NCI-H524 (cell line): ENCODE data around the gene KRTAP5-8.
"Not testable (repeated sequence)": the region's sequence is repeated elsewhere in the genome, so short reads cannot be mapped to it uniquely, and the experiment has no call there.

Experiments used
- DNase-seq, 2 experiments: peaks; one replicate each; lab custom pipeline; 2025; lab: John Stamatoyannopoulos, UW

Gene KRTAP5-8, protein sequence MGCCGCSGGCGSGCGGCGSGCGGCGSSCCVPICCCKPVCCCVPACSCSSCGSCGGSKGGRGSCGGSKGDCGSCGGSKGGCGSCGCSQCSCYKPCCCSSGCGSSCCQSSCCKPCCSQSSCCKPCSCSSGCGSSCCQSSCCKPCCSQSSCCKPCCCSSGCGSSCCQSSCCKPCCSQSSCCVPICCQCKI

DNA sequence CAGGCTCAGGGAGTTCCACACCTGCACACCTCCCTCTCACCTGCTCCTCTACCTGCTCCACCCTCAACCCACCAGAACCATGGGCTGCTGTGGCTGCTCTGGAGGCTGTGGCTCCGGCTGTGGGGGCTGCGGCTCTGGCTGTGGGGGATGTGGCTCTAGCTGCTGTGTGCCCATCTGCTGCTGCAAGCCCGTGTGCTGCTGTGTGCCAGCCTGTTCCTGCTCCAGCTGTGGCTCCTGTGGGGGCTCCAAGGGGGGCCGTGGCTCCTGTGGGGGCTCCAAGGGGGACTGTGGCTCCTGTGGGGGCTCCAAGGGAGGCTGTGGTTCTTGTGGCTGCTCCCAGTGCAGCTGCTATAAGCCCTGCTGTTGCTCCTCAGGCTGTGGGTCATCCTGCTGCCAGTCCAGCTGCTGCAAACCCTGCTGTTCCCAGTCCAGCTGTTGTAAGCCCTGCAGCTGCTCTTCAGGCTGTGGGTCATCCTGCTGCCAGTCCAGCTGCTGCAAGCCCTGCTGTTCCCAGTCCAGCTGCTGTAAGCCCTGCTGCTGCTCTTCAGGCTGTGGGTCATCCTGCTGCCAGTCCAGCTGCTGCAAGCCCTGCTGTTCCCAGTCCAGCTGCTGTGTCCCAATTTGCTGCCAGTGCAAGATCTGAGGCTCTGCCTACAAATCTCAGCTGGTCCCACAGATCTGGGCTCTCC is at the start of gene KRTAP5-8:
Gene KRTAP5-8 (plus strand): TSS at position 49 of the 689 bp plus-strand sequence. CDS start 31 bp downstream, at position 80.
- DNase-seq = not testable (repeated sequence)

DNA sequence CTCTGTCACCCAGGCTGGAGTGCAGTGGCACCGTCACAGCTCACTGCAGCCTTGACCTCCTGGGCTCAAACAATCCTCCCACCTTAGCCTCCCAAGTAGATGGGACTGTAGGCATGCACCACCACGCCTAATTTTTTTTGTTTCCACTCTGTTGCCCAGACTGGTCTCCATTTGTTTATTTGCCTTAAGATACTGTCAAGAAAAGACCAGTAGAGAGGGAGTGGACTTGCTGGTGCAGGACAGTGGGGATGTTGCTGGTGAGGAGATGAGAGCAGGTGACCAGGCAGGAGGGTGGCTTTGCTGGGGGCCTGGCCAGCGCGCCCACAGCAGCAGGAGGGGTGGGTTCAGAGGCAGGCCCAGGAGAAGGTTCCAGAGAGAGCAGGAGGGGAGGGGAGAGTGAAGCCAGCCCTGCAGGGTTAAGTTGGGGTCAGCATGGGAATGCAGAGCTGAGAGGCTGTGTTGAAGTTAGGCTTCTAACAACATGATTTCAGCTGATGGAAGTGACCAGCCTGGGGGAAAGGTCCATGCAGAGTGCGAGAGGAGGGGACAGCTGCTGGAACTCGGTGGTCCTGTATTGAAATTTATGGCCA is 49.0 kb upstream of the KRTAP5-8 start:
- no peak for DNase-seq

DNA sequence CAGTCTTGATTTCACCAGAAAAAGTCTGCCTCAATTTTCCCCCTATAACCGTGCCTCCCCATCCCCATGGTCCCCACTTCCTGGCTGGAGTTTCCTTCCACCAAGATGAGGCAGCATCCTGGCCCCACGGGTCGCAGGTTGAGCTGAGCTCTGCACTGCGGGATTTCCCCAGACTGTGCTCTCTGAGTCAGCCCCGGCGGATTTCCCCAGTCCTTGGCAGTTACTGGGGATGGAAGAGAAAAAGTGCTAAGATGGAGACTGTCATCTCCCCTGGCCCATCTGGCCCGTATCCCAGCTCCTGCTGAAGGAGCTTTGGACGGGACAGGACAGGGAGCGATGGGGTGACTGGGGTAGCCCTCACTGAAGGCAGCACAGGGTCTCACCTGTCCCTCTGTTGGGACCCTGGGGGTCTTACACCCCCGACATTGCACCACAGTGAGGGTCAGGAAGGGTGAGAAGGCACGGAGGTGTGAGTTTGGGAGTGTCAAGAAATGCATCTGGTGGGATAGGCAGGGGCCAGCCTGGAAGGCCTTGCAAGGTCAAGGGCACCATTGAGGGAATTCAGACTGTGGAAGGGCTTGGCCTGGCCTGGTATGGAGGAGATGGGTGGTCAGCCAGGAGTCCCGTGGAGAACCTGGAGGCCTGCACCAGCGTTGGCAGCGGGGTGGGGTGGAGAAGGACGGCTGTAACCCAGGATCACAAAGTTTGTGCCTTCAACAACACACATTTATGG is 48.3 kb upstream of the KRTAP5-8 start:
- DNase-seq = no peak

DNA sequence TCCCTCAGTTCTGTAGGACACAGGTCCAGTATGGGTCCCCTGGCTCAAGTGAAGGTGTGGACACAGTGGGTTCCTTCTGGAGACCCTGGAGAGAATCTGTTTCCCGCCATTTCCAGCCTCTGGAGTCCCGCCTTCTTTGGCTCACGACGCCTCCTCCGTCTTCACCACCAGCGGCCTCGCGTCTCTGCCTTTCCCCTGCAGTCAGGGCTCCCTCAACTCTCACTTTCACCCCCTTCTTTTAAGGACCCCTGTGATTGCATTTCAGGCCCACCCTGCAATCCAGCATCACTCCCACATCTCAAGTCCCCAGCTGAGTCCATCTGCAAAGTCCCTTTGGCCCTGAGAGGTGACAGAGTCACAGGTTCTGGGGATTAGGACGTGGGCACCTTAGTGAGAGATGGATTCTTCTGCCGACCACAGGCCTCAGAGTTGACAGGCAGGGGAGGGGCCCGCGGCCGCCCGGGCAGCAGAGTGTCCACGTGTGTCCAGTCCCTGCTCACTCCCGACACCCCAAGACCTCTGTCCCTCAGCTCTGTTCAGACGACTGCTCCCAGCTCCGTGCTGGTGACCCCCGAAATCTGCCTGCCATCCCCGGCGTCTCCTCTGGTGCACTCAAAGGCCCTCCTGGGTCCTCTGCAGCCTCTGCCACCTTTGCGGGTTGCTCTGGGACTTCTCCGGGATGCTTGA is 47.6 kb upstream of the KRTAP5-8 start:
- DNase-seq = no peak

DNA sequence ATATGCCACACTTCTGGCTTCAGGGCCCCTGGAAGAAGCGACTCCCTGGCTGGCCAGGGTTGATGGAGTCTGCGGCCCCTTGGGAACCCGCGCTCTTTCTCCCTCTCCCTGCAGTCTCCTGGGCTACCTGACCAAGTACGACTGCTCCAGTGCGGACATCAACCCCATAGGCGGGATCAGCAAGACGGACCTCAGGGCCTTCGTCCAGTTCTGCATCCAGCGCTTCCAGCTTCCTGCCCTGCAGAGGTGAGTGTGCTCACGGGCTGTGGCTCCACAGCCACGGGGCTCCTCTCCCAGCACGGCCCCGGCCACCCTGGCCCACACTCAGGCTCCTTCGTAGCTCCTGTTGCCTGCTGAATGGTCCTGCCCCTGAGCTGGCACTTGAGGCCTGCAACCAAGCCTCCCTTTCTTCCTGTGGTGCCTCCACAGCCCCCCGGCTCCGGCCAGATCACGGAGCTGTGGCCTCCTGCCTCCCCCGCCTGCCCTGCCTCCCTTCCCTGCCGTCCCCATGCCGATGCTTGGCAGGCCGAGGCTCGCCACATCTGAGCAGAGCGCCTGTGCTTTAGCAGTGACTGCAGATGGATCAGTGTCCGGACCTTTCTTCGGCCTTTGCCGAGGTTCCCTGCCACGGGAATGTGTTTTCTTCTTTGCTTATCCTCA is 47.0 kb upstream of the KRTAP5-8 start:
- no peak for DNase-seq

DNA sequence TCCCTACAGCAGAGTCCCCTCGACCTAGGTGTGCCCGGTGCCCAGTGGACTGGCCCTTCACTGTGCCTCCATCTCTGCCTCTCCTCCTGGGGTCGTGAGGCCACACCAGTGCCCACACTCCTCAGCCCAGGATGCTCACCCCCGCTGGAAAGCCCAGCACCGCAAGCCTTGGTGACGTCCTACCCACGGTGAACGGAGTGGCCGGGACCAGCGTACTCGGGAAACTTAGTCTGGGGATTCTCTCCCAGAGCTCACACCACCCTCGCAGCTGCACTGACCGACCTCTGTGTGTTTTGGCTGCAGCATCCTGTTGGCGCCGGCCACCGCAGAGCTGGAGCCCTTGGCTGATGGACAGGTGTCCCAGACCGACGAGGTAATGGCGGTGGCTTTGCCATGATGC is 46.3 kb upstream of the KRTAP5-8 start:
- DNase-seq = no peak

DNA sequence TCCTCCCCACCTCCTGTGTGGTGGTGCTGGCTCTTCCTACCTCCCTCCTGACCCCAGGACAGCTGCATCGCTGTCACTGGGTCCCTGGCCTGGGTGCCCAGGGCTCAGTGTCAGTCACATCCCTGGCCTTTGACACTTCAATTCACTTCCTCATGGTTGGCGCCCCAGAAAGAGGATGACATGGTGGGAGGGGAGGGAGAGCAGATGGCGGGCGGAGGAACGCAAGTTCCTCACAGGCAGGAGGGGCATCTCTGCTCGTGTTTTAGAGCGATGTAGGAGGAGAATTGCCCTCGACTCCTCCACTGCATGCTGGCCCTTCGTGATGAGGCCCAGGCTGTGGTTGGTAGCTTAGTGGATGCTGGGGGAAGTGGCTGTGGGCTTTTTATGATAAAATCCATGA is 45.9 kb upstream of the KRTAP5-8 start:
- no peak for DNase-seq

DNA sequence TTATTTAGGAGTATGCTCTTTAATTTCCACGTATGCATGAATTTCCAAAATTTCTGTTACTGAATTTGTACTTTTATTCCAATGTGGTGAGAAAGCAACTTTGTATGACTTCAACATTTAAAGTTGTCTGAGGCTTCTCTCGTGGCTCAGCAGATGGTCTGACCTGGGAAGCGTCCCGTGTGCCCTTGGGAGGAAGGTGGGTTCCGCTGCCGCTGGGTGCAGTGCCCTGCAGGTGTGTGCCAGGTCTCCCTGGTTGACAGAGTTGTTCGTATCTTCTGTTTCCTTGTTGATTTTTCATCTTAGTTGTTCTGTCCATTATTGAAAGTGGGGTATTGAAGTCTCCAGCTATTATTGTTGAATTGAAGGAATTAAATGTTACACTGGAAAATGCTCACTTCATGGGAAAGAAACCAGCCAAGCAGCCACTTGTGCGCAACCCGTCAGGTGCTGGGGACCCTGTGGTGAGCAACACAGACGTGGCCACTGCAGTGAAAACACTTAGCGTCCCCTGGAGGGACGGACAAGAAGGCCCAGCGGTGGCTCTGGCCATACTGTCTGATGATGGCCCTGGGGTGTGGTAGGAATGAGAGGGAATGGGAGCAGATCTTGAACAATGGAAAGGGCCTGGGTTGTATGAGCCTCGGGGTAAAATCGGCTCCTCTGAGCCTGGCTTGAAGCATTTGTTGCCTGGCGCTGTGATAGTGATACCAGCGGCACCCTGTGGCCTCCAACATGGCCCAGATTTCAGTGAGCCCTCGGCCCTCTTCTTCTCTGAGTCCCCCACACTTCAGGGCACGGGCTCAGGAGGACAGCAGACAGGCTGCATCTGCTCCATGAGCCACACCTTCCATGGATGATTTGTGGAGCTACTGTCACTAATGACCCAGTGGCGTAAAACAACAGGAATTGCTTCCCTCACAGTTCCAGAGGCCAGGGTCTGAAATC is 42.3 kb upstream of the KRTAP5-8 start:
- DNase-seq = no peak

DNA sequence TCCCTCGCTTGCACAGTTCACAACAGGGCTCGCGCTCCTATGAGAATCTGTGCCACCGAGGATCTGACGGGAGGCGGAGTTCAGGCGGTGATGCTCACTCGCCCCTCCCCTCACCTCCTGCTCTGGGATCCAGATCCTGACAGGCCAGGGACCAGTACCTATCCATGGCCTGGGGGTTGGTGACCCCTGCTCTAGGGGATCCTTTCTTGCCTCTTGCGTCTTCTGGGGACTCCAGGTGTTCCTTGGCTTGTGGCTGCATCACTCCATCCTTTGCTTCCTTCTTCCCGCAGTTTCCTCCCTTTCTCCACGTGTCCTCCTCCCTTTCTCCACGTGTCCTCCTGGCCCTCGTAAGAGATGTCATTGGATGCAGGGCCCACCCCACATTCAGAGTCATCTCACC is 41.4 kb upstream of the KRTAP5-8 start:
- DNase-seq = no peak

DNA sequence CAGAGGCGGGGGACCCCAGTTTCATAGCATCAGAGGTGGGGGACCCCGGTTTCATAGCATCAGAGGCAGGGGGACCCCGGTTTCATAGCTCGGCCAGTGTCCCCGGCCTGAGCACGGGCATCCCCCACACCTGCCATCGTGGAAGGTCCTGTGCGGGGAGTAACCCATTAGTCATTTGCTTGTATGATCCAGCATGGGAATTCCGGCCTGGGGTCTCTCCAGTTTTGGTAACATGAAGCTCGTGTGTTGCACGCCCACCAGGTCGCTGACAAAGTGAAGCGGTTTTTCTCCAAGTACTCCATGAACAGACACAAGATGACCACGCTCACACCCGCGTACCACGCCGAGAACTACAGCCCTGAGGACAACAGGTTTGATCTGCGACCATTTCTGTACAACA is 39.7 kb upstream of the KRTAP5-8 start:
- DNase-seq = no peak

DNA sequence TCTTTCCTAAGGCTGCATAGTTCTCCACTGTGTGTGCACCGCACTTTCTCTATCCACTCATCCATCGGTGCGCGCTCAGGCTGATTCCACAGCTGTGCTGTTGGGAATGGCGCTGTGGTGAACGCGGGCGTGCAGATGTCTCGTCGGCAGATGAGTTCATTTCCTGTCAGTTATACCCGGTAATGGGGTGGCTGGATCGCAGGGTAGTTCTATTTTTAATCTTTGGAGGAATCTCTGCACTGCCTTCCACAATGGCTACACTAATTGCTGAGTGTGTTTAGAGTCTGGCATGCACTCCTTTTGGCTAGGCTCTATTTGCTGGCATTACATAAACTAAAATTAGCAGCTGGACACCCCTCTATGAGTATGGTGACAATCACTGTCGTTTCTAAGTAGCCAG is 38.7 kb upstream of the KRTAP5-8 start:
- no peak for DNase-seq

DNA sequence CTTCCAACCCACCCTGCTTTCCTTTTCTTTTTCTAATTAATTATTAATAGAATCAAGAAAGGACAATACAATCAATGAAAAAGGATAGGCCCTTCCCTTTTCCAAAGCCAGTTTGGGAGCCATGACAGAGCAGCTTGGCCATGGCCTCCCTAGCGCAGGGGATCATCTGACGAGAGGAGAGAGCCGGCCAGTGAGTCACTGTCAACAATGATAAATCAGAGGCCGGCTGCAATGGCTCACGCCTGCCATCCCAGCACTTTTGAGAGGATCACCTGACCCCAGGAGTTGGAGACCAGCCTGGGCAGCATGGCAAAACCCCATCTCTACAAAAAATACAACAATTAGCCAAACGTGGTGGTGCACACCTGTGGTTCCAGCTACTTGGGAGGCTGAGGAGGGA is 38.3 kb upstream of the KRTAP5-8 start:
- no peak for DNase-seq

DNA sequence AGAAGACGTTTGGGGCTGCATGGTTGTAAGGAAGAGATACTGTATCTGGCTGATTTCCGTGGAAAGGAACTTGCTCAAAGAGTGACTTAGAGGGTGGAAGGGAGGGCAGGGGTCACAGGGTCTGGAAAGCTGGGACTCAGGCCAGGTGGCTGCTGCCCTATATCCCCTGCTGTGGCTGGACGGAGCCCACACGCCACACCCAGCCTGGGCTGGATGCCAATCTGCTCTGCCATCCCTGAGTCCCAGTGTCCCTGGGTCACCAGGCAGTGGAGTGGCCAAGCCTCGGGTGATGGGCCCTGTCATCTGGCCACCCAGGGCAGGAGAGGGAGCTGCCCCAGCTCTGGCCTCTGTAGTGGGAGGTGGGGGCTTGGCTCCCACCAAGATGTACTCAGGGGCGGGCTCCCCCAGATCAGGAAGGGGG is 37.2 kb upstream of the KRTAP5-8 start:
- no peak for DNase-seq

DNA sequence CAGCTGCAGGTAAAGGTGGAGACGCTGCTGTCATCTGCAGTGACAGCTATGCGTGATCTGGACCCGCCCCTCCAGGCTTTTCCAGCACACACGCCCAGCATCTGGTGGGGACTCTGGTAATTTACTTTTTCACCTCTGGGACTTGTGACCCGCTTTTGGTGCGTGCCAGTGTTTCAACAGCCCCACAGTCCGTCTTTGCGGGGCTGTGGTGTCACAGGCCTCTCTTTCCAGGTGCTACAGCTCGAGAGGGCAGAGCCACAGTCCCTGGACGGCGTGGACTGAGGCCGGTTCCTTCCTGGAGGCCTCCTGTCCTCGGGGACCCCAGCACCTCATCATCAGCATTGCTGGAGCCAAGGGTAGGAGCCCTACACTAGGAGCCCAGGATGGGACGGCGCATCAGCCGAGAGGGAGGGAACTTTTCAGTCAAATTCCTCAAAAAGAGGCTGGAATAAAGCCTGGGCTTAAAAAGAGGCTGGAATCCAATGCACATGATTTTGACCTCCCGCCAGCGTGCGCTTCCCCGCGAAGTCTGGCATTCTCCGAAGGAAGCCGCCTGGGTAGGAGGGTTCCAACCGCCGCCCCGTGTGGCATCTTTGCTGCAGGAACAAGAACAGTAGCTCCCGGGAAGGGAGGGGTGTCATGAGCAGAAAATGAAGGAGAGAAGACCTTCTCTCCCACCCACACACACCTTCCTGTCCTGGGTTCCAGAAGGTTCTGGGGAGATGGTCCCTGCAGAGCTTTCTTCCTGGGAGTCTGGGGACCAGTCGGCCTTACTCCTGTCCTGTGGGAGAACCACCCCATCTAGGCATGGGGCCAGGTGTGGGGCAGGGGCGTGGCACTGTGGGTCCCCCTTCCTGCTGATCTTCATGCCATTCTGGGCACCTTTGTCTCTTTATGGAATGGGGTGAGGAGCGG is 36.5 kb upstream of the KRTAP5-8 start:
- DNase-seq = no peak

DNA sequence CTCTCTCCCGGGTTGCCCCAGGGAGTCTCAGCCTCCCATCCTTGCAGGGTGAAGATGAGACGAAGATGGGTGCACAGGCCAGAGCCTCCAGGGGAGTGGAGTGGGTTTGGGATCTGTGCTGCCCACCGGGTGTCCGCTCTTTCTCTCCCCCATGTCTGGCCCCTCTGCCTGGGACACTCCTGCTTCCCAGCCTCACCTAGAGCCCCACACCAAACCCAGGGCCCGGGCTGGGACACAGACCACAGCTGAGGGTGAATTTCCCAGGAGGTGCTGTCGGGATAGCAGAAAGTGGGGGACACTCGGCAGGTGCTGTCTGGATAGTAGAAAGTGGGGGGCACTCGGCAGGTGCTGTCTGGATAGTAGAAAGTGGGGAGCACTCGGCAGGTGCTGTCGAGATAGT is 35.8 kb upstream of the KRTAP5-8 start:
- no peak for DNase-seq

DNA sequence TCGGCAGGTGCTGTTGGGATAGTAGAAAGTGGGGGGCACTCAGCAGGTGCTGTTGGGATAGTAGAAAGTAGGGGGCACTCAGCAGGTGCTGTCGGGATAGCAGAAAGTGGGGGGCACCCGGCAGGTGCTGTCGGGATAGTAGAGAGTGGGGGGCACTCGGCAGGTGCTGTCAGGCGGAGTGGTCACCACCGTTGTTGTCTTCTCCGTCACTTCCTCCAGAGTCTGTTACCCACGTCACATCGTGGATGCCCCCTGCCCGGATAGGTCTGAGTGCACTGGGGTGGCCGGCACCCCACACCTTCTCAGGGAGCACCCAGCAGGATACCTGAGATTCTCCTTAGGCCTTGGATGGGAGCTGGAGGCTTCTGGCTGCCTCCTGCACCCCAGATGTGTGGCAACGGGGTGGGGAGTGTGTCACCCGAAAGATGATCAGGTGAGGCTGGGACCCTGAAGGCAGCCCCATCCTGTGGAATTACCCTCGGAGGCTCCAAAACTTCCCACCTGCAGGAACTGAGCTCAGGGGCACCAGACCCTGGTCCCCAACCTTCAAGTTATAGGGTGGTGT is 34.9 kb upstream of the KRTAP5-8 start:
- DNase-seq = no peak

DNA sequence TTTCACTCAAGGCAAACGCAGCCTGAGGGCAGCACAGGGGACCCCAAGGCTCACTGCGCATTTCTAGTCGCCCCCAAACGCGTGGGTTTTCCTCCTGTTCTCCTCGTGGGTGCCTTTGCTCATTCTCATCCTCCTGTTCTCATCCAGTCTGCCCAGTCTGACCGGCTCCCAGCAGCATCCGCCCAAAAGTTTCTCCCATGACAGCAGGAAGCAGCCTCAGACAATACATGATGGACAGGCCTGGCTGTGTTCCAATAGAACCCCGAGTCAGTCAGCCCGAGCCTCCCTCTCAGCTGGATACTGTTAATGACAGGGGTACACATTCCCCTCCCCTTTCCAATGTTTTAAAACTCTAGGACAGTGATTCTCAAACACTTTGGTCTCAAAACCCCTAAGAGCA is 33.3 kb upstream of the KRTAP5-8 start:
- no peak for DNase-seq

DNA sequence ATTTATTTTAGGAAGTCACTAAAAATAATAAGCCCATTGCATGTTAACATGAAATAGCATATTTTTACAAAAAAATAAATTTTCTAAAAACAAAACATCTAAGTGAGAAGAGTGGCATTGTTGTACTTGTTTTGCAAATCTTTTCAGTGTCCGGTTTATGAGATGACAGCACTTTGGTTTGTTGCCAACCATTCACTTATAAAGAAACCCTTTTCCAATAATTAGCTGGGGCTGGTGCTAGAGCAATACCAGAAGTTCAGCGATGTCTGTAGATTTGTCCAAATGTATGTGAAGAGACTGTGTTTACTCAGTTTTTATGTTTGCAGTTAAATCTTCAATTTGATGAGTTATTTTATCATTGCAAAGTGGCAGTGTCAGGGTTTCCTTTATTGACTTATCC is 32.8 kb upstream of the KRTAP5-8 start:
- no peak for DNase-seq

DNA sequence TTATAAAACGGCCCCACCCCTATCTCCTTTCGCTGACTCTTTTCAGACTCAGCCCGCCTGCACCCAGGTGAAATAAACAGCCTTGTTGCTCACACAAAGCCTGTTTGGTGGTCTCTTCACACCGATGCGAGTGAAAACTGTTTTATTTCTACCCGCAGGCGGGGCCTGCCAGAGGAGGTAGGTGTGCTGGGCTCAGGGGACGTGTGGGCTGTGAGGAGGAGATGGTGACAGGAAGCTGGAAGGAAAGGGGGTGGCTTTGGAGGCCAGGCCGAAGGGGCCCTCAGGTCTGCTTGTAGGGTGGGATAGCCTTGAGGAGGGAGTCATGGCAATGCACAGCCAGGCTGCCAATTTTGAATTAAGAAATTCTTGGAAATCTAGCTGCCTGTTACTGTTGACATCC is 32.0 kb upstream of the KRTAP5-8 start:
- DNase-seq = no peak
